NCI-H2196 treated with DMSO at 0.1 percent for 48 hours (cell line): ENCODE measurements around the gene LRRC8A.
"Not testable (repeated sequence)": the region's sequence is repeated elsewhere in the genome, so short reads cannot be mapped to it uniquely, and the experiment has no call there.

Experiments used
- DNase-seq: peaks from one replicate; lab custom pipeline; 2025; ENCODE audit not compliant: unreplicated experiment; lab: John Stamatoyannopoulos, UW

The LRRC8A gene

GRCh38 chr9:128881884-128882676 lies at the start of gene LRRC8A, which contains the start of gene KYAT1:
Gene LRRC8A (plus strand): TSS chr9:128882133. CDS start chr9:128907165, 25,032 bp downstream.
Gene KYAT1 (minus strand): TSS chr9:128881950. CDS start chr9:128845405, 36,545 bp downstream.
- DNase-seq, result peak; percentile 90

GRCh38 chr9:128833696-128834095 lies 48.2 kb upstream of the LRRC8A start:
- DNase-seq, result no peak

- no peak for DNase-seq
These were observed 46.4 kb upstream of the LRRC8A start for GRCh38 chr9:128835246-128836210.

GRCh38 chr9:128836509-128837145 lies 45.3 kb upstream of the LRRC8A start:
- no peak for DNase-seq

- no peak for DNase-seq
These were observed 43.6 kb upstream of the LRRC8A start for GRCh38 chr9:128838338-128838737.

- DNase-seq, result no peak
These were observed 41.4 kb upstream of the LRRC8A start for GRCh38 chr9:128840524-128840923.

- DNase-seq, result no peak
These were observed 40.0 kb upstream of the LRRC8A start for GRCh38 chr9:128841694-128842492.

- not testable (repeated sequence) for DNase-seq
These were observed 38.8 kb upstream of the LRRC8A start for GRCh38 chr9:128843171-128843570.

- peak; percentile 90 for DNase-seq
These were observed 36.6 kb upstream of the LRRC8A start for GRCh38 chr9:128845186-128845931.

- DNase-seq, result no peak
These were observed 35.3 kb upstream of the LRRC8A start for GRCh38 chr9:128846680-128847030.

GRCh38 chr9:128847803-128848202 lies 34.1 kb upstream of the LRRC8A start:
- no peak for DNase-seq

- not testable (repeated sequence) for DNase-seq
These were observed 30.9 kb upstream of the LRRC8A start for GRCh38 chr9:128851024-128851423.

- DNase-seq, result not testable (repeated sequence)
These were observed 29.9 kb upstream of the LRRC8A start for GRCh38 chr9:128851779-128852600.

- not testable (repeated sequence) for DNase-seq
These were observed 29.3 kb upstream of the LRRC8A start for GRCh38 chr9:128852646-128853045.

GRCh38 chr9:128854454-128854853 lies 27.5 kb upstream of the LRRC8A start:
- DNase-seq, result not testable (repeated sequence)

- not testable (repeated sequence) for DNase-seq
These were observed 23.5 kb upstream of the LRRC8A start for GRCh38 chr9:128858476-128858875.

GRCh38 chr9:128860937-128861336 lies 21.0 kb upstream of the LRRC8A start:
- no peak for DNase-seq

GRCh38 chr9:128861501-128861900 lies 20.4 kb upstream of the LRRC8A start:
- DNase-seq, result no peak

GRCh38 chr9:128862401-128862851 lies 19.5 kb upstream of the LRRC8A start:
- DNase-seq, result peak; percentile 62
